NCI-H1930 (cell line): ENCODE data around the gene PTBP1.

Experiments used
- DNase-seq, 2 experiments: peaks; one replicate each; lab custom pipeline; 2025; lab: John Stamatoyannopoulos, UW

The PTBP1 gene

DNA sequence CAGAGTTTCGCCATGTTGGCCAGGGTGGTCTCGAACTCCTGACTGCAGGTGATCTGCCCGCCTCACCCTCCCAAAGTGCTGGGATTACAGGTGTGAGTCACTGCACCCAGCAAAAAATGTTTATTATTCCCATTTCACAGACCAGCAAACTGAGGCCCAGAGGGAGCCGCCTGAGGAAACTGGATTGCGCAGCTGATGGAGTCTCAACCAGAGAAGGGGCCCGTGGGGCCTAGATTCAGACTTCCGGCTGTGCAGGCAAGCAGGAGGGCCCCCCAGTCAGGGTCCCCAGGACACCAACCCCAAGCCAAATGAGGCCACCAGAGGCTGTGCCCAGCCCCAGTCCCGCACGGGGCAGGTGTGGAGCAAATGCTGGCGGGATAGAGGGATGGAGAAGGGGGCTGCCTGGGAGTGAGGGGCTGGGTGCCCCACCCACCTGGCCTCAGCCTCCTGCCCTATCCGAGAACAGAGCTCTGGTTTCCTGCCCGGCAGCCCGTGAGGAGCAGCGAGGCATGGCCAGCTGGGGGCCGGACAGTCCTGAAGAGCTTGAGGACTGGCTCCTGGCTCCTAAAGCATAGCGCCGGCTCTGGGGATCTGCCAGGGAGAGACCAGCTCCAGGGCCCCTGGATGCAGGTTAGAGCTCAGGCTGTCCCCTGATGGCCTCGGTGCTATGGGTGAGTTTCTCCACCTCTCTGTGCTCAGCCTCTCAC, 24.4 kb upstream of the PTBP1 start:
- no peak for DNase-seq

DNA sequence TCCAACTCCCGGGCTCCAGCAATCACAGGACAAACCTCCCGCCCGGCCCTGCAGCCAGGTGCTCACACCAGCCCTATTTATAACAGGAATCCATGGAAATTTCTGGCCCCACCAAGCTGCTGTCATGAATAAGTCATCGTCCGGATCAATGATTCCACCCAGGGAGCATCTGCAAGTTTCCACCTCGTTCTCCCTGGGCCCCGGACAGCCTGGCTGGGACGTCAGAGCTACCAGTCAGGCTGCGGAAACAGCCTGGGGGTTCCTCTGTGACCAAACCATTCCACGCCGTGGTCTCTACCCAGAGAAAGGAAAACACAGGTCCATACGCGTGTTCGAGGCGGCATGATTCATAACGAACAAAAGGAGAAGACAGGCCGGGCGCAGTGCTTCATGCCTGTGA, 20.7 kb upstream of the PTBP1 start:
- DNase-seq = no peak

DNA sequence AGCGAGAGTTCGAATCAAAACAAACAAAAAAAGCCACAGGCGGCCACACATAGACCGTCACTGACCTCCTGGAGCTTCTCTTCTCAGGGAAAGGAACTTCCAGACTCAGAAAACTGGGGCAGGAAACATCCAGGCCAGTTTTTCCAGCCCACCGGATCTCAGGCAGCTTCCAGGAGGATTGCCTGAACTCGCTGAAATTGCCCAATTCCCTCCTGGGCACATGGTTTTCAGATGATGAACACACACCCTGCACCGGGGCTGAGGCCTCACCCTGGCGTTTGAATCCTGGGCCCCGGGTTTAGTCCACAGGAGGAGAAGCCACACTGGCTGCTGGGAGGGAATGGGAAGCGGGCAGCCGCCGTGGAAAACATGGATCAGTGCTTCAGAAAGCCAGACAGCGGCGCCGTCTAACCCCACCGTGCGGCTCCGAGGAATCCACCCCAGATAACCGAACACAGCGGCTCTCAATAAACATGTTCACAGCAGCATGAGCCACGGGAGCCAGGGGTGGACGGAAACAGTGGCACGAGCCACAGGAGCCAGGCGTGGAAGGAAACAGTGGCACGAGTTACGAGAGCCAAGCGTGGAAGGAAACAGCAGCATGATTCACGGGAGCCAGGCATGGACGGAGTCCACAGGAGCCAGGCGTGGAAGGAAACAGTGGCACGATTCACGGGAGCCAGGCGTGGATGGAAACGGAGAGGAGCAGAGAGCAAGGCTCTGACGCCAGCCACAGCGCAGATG, 18.2 kb upstream of the PTBP1 start:
- DNase-seq = no peak

DNA sequence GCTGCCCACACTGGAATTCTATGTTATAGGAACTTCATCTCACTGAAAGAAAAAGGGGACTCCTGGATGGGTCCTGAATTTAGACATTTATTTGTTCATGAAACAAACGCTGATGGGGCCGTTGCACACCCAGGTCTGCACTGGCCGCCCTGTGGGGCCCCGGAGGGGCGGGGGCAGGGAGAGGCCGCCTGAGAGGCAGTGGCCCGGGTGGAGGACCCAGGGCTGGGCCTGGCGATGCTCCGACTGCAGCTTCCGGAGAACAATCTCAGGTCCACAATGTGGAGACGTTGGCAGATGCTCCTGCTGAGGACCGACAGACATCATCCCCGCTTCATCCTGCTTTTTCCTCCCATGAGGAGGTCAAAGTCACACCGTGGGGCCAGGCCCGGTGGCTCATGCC, 16.3 kb upstream of the PTBP1 start:
- no peak for DNase-seq

DNA sequence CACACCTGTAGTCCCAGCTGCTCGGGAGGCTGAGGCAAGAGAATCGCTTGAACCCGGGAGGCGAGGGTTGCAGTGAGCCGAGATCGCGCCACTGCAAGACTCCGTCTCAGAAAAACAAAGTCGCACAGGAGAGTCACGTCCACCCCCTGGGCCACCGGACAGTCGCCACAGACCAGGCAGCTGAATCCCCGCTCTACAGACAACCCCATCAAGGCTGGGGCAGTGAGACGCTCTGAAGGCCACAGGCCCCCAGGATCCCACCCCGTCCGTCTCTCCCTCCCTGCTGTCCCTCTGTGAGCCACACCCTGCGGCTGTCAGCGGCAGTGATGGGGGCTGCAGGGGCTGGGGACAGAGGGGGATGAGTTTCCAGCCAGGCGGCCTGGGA, 15.5 kb upstream of the PTBP1 start:
- no peak for DNase-seq

DNA sequence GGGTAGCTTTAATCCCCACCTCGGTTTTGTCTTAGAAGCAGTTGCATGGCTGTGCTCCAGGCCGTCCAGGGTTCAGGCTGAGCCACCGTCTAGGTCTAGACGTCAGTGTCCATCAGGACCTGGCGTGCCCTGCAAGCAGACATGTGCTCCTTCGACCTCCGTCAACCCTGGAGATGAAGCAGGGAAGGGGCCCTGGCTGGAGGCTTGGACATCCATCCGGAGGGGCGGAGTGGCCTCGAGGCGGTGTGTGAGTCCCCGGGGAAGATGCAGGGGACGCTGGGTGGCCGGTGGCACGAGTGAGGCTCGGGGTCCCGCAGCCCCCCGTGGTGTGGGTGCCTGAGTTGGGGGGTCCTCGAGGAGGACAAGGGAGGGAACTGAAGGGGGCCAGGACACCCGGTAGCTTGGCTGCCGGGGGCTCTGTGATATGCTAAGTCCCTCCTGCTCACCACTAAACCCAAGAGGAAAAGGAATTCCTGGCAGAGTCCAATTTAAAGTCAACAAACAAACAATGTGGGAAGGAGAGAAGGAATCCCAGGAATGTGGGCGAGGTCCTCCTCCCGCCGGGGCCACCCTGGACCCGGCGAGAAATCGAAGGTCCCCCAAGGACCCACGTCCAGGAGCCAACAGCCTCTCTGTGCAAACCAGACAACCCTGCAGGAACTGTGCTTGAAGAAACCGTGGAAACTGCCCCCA, 14.9 kb upstream of the PTBP1 start:
- no peak for DNase-seq

DNA sequence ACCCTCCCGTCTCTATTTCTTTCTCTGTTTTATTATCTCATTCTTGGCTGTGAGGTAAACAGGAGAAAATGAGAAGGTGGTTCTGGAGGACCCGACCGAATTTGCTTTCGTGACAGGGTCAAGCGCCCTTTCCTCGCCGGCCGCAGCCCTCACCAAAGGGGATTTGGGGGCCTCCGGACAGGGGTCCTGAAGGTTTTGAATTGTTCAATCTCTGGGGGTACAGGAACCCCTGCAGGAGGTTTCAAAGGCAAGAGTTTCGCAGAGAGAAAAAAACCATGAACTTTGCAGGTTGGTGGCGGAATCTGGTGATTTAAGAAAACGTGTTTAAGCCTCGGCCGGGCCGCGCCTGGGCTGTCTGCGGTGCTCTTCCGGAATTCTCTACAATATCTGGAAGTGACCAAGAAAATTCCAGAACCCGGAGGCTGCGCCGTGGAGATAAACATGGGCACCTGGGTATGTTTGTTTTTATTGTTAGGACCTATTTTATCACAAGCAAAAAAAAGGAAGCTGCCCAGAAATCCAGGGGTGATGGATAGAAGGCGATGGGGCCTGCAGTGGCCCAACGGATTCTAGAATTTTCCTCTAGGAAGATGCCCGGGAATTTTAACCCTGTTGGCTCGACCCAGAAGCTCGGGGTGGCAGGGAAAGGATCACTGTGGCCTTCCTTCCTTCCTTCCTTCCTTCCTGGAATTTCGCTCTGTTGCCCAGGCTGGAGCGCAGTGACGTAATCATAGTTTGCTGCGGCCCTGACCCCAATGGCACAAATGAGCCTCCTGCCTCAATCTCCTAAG, 14.2 kb upstream of the PTBP1 start:
- DNase-seq = no peak

DNA sequence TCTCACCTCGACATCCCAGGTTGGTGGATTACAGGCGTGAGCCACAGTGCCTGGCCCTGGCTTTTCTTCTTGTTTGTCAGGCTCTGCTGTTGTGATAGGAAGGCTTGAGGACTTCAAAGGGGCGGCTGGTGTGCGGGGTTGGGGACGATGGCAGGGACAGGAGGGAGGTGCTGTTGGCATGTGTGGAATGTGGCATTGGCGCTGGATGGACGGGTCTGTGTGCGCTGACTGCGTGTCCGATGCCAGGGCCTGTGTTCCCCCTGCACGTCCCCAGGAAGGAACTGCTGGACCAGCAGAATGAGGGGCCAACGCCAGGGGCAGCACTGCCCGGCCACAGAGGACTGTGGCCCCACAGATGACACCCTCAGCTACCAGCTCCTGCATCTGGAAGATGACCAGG, 12.7 kb upstream of the PTBP1 start:
- DNase-seq = no peak

DNA sequence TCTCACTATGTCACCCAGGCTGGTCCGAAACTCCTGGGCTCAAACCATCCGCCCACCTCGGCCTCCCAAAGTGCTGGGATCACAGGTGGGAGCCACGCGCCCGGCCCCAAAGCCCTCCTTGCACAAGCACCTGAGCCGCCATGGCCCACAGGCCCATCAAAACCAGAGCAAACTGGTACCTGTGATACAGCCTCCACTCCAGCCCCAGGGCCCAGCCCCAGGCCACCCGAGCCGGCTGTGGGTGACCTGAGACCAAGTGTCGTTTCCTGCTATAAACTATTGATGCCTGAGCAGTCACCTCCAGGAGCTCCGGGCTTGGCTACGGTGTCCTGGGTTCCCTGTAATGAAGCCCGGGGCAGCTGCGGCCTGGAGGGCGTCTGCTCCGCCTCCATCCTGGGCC, 9.7 kb upstream of the PTBP1 start:
- no peak for DNase-seq

DNA sequence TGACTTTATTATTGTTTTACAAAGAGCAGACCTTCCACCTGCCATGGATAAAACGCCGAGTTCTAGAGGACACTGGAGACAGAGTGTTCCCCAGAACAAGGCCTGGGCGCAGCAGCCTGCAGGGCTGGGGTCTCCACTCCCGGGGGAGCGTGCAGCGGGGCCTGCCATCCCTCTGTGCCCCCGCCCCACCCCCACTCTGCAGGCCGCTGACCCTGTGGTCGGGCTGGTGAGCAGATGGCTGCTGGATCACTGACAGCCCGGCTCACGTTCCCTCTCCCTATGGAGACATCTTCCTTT, 8.6 kb upstream of the PTBP1 start:
- no peak for DNase-seq

DNA sequence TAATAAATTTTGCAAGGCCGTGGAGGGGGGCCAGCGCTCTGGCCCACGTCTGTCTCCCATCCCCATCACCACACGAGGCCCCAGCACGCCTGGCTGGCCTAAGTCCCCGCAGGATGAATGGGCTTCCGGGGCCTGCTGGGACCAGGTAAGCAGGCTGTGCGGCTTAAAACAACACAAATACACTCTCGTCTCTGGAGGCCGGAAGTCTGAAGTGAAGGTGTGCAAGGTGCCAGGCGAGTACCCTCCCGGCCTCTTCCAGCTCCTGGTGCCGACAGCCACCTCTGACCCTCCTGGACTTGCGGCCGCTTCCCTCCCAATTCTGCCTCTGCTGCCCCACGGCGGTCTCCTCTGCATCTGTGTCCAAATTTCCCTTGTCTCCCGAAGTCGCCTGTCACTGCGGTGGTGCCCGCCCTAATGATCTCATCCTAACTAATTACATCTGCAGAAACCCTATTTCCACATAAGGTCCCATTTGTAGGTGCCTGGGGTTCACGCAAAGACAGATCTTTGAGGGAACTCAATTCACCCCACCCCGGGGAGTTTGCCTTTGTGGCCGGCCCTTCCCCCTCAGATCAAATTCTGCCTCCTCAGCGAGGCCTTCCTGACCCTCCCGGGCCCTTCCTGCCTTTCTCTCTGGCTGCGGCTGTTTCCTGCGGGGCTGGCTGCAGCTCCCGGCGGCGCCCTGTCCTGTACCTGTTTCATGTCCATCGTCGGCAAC, 8.1 kb upstream of the PTBP1 start:
- no peak for DNase-seq

DNA sequence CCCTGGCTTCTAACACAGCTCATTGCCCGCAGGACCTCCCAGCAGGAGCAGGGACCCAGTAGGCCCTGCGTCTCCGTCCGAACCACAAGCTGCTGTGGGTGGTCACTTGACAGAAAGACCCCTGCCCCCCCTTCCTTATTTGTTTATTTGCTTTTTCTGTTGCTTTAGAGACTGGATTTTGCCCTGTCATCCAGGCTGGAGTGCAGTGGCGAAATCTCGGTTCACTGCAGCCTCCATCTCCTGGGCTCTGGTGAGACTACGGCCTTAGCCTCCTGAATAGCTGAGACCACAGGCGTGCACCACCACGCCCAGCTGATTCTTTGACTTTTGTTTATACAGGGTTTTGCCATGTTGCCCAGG, 7.6 kb upstream of the PTBP1 start:
- DNase-seq = no peak

DNA sequence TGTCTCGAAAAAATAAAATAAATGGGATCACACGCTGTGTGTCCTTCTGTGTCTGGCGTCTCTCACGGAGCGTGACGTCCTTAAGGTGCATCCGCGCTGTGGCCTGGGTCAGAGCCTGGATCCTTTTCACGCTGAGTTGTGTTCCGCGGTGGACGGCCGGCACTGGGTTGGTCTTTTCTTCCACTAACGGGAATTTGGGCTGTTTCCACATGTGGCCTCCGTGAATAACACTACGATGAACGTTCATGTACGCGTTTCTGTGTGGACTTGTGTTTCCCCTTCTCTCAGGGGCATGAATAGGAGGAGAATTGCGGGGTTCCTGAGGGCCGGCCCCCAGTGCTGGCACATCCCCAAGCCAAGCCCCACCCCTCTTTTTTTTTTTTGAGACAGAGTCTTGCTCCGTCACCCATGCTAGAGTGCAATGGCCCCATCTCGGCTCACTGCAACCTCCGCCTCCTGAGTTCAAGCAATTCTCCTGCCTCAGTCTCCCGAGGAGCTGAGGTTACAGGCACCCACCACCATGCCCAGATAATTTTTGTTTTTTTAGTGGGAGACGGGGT, 6.2 kb upstream of the PTBP1 start:
- no peak for DNase-seq

DNA sequence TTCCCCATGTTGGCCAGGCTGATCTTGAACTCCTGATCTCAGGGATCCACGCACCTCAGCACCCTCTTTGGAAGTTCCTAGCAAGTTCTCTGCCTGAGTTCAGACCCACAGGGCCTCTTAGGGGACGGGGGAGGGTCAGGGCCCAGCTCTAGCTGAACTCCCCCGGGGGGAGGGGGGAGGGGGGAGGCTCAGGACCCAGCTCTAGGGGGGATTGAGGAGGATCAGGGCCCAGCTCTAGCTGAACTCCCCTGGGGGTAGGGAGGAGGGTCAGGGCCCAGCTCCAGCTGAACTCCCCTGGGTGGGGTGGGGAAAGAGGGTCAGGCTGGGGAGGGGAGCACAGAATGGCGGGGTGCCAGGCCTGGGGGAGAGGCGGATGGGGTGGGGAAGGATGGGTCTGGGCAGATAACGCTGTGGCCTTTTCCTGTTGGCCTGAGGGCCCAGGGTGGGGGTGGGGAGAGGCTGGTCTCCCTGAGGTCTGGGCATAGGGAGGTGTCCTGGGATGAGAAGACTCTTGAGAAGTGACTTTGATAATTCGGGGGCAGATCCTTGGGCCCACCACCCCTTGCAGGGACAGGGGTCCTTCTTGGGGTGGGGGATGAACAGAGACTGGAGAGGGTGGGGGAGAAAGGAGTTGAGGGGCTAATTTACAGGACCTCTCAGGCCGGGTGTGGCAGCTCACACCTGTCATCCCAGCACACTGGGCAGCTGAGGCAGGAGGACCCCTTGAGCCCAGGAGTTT, 5.5 kb upstream of the PTBP1 start:
- DNase-seq = no peak

DNA sequence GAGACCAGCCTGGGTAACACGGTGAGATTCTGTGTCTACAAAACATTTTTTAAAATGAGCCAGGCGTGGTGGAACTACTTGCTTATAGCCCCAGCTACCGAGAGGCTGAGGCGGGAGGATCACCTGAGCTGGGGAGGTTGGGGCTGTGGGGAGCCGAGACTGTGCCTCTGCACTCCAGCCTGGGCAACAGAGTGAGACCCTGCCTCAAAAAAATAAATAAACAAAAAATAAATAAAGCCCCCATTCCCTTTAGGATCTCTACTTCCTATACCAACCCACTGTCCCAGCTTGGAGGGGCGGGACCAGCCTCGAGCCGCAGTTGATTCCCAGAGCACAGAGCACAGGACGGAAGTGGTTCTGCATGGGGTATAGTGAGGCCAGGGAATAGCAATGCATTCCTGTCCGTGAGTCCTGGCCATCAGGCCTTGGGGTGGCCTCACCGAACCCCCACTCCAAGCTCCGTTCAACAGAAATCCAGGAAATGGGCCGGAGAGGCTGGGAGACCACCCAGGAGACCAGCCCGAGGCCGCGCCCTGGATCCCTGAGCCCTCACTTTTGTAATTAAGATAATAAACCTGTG, 4.9 kb upstream of the PTBP1 start:
- no peak for DNase-seq

DNA sequence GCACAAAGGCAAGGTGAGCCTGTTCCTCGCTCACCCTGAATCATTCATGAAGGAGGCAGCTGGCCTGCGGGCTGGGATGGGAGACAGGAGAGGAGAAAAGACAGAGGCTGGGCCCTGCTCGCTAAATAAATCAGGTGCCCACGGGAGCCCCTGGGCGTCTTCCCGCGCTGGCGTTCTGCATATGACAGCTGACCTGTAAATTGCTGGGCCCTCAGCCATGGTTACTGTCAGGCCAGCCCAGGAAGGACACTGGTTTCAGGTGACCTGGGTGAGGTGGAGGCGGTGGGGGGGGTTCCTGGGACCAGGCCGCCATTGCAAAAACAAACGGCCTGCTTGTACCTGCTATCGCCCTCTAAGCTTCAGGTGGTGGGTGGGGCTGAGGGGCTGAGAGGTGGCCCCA, 3.4 kb upstream of the PTBP1 start:
- no peak for DNase-seq

DNA sequence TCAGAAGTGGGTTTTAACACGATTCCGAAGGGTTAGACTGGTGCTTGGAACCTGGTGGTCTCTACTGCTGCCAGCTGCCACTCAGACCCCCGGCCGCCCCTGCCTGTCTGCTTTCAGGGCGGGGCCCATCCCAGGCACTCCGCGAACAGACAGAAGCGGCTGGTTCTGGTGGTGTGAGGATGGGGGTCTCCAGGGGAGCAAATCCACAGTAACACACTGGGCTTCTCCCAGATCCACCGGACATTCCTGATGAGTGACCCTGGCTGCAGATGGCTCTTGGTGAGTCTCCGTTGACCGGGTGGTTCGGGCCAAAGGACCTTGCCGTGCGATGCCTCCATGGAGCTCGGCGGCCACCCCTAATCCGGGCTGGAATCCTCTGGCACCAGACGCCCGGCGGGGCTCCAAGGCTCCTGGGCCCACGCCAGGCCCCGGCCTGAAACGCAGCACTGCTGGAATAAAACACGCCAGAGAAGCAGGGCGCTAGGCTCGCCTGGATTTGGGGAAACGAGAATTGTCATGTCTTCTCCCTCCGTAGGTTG, 2.1 kb upstream of the PTBP1 start:
- DNase-seq = no peak

DNA sequence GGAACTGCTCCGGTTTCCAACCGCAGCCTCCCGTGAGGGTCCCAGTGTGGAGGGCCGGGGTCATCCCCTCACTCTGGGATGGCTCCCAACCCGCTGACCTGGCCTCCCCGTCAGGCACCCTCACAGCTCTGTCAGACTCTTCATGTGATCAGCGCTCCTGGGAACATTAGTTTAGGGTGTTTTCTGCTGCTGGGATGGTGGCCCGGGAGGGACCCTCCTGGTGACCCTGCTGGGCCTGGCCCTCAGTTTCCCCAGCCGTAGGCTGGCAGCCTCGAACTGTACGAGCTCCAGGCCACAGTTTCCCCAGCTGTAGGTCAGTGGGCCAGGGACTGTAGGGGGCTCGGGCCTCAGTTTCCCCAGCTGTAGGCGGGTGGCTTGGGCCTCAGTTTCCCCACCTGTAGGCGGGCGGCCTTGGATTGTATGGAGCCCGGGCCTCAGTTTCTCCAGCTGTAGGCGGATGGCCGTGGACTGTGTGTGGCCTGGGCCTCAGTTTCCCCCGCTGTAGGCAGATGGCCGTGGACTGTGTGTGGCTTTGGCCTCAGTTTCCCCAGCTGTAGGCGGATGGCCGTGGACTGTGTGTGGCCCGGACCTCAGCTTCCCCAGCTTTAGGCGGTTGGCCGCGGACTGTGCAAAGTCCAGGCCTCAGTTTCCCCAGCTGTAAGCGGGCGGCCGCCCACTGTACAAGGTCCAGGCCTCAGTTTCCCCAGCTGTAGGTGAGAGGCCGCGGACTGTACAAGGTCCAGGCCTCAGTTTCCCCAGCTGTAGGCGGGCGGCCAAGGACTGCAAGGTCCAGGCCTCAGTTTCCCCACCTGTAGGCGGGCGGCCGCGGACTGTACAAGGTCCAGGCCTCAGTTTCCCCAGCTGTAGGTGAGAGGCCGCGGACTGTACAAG, 1.3 kb upstream of the PTBP1 start:
- DNase-seq = no peak
